GM10847 (cell line): Measurements from ENCODE around the gene SLC25A4.

Experiments
- POLR2A ChIP-seq: IDR thresholded peaks from 2 replicates; pipeline ENCODE4 v1.6.1; 2011; ENCODE audit not compliant: insufficient read length; ENCODE audit errors: extremely low read depth

Gene SLC25A4

GRCh38 chr4:185142564-185142911, 528 bp upstream of the SLC25A4 start:
- TF ChIP-seq POLR2A: no peak

GRCh38 chr4:185143601-185143969, 519 bp downstream of the SLC25A4 start:
- no peak for TF ChIP-seq POLR2A

- no peak for TF ChIP-seq POLR2A
These were observed 1.7 kb downstream of the SLC25A4 start for GRCh38 chr4:185144601-185145240.

- no peak for TF ChIP-seq POLR2A
These were observed 2.5 kb downstream of the SLC25A4 start for GRCh38 chr4:185145572-185145971.

- TF ChIP-seq POLR2A: no peak
These were observed 6.3 kb downstream of the SLC25A4 start for GRCh38 chr4:185149392-185149791.

- TF ChIP-seq POLR2A: no peak
These were observed 8.2 kb downstream of the SLC25A4 start for GRCh38 chr4:185151296-185151695.

- TF ChIP-seq POLR2A: no peak
These were observed 22.6 kb downstream of the SLC25A4 start for GRCh38 chr4:185165605-185166063.

- no peak for TF ChIP-seq POLR2A
These were observed 24.2 kb downstream of the SLC25A4 start for GRCh38 chr4:185167234-185167633.

- no peak for TF ChIP-seq POLR2A
These were observed 28.5 kb downstream of the SLC25A4 start for GRCh38 chr4:185171373-185172071.

- no peak for TF ChIP-seq POLR2A
These were observed 36.4 kb downstream of the SLC25A4 start for GRCh38 chr4:185179488-185179887.

GRCh38 chr4:185182239-185182638, 39.2 kb downstream of the SLC25A4 start:
- TF ChIP-seq POLR2A: no peak

GRCh38 chr4:185183622-185184281, 40.7 kb downstream of the SLC25A4 start:
- no peak for TF ChIP-seq POLR2A

- TF ChIP-seq POLR2A: no peak
These were observed 43.7 kb downstream of the SLC25A4 start for GRCh38 chr4:185186769-185187168.

- no peak for TF ChIP-seq POLR2A
These were observed 46.7 kb downstream of the SLC25A4 start for GRCh38 chr4:185189606-185190305.

GRCh38 chr4:185190306-185190856, 47.3 kb downstream of the SLC25A4 start:
- TF ChIP-seq POLR2A: no peak

- no peak for TF ChIP-seq POLR2A
These were observed 49.0 kb downstream of the SLC25A4 start for GRCh38 chr4:185192059-185192458.
